A549 treated with AZD2906 at 1 μM for 4 hours (cell line): Measurements from ENCODE around the gene GEMIN4. TPM values are rescaled to one million over a fixed set of nuclear protein-coding genes. Genes with fewer than 3 reads are reported as not detected.

Experiments used
- total RNA-seq: library from RNA; stranded (reverse); fragments of 200-300 nt; extraction: Qiagen RNA extraction; gene quantifications from 5 replicates; pipeline ENCODE4 v1.2.3, GENCODE V29; 2022

GEMIN4 gene
- 52.0 to 57.6 TPM (median 55.2 TPM) in 5 replicates for total RNA-seq

GRCh38 chr17:752002-752619, at the start of gene GEMIN4:
GEMIN4 (minus strand) TSS chr17:752264; CDS start chr17:752142, 122 bp downstream.

GRCh38 chr17:781805-782731, 30.0 kb upstream of the GEMIN4 start, which contains the start of the genes GLOD4 and MRM3:
GLOD4 (minus strand) TSS chr17:782280; CDS start chr17:782255, 25 bp downstream.
MRM3 (plus strand) TSS chr17:782353; CDS start chr17:782379, 26 bp downstream.

GRCh38 chr17:732067-732901, 19.8 kb downstream of the GEMIN4 start, which contains the start of gene TLCD3A:
TLCD3A (plus strand) TSS chr17:732596; CDS start chr17:732648, 52 bp downstream.

Other genes starting within 250 kb of the GEMIN4 start
- gene VPS53, start 37.4 kb downstream of the GEMIN4 start, total RNA-seq: 23.6 to 26.2 TPM (median 25.4 TPM) in 5 replicates
- gene TLCD3A, start 19.7 kb downstream of the GEMIN4 start, total RNA-seq: 52.0 to 58.2 TPM (median 57.0 TPM) in 5 replicates
- gene GLOD4, start 30.0 kb upstream of the GEMIN4 start, total RNA-seq: 87.9 to 139 TPM (median 97.2 TPM) in 5 replicates
- 41.0 to 48.3 TPM (median 43.3 TPM) in 5 replicates for gene MRM3, start 30.1 kb upstream of the GEMIN4 start, total RNA-seq
- gene NXN, start 227.5 kb upstream of the GEMIN4 start, total RNA-seq: 21.5 to 27.5 TPM (median 23.4 TPM) in 5 replicates
- gene TIMM22, start 244.9 kb upstream of the GEMIN4 start, total RNA-seq: 27.6 to 32.0 TPM (median 30.3 TPM) in 5 replicates